Activated effector memory CD4-positive, alpha-beta T cell treated with anti-CD3 and anti-CD28 coated beads, Interleukin-2, amount 50 U/mL, for 16 hours (primary cell): ENCODE measurements around the gene BAZ2B.

Experiments
- DNase-seq: peaks from one replicate; pipeline ENCODE4 v3.0.0-alpha.2; 2020

BAZ2B gene

DNA sequence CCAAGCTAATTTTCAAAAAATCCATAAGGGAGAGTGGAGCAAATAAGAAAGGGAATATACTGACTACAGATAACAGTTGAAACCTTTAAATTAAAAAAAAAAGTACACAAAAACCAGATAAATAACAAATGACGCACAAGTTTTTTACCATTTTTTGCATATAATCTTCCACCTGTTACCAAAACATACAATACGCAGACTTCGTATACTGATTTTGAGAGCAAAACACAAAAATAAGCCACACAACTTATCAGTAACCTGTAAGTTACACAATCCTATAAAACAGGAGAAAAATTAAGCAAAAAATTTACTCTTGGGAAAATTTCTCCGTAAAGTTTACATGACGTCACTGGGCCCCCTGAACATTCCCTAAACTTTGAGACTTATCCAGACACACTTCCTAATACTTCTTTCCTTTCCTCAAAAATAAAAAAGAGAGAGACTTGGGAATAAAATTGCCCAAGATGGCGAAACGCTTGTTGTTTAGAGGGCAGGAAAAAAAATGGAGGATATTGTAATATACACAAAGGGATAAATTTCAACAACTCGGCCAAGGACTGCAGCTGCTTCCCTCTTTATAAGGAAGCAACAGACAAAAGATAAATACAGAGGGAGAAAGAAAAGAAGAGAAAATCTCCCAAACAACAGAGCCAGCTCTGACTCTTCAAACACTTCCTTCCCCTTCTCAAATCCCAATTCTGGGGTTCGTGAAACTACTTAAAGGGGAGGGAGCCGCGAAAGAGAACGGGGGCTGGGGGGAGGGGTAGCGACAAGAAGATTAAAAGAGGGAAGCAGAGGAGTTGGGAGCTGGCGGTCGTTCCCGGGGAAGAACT lies 1.6 kb downstream of the BAZ2B start:
- no peak for DNase-seq

- DNase-seq, result no peak
Measured at GRCh38 chr2:159613651-159614285, 2.6 kb downstream of the BAZ2B start.

DNA sequence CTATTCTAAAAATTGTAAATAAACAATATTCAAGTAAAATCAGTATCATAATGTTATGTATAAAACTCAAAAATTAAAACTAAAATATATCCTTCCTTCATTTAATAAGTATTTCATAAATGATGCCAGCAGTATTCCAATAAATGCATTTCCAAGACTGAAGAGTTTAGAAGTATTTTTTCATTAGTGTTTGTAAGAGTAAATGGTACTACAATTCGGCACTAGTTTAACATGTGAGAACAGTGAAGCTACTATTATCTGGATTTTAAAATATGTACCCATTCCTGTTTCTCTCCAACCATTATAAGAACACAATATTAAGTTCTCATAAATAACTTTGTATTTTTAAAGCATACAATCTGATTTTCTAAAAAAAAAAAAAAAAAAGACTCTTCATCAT lies 3.3 kb downstream of the BAZ2B start:
- no peak for DNase-seq

DNA sequence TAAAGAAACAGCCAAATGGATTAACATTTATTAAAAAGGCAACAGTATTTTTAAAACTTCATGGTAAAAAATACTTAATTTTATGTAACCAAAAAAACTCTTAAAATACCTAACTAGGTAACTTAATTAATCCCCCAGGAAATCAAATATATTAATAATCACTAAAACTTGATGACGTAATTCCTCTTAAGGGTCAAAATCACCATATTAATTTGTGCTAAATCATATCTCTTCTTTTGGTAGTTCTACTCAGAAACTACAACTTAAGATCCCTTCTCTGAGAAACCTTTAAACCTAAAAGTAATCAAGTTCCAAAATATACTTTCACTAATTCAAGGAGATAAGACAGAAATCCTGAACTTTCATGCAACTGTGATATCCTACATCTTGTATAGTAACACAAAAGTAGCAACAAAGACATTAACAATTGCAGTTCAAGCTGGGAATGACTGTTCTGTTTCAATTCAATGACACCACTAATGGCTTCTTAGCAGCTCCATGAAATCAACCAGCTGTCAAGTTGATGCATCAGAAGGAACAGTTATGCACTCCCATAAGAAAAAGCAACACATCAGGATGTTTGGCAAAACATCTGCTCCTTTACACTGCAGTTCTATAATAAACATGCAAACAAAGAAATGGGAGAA lies 4.0 kb downstream of the BAZ2B start:
- DNase-seq, result no peak

DNA sequence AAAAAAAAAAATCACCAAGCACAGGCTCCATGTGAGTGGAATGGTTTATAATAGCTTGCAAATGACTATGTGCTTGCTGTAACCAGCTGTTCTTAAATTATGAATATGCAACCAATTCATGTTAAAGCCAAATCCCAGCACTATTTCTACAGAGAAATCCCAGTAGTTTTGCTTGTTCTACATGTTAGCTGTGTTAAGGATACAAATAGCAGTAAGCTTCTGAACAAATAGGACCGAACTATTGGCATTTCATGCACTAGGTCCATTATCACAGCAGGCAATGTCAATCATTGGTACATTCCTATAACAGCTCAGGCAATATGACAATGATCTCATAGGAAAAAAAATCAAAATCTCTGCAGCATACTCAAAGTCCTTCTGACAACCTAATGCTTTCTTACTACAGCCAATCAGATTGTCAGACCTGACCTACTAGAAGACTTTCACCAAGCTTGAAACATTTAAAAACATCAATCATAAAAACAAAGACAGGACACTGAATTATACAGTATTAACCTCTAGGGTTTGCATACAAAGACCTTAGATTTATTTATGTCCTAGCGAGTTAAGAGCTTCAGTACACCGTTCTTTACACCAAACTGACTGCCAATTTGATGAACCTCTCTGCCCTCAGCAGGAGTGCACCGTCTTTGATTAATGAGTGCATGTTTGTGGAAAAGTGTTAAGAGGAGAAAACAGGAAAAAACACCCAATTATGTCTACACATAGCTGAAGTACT lies 6.4 kb downstream of the BAZ2B start:
- no peak for DNase-seq

DNA sequence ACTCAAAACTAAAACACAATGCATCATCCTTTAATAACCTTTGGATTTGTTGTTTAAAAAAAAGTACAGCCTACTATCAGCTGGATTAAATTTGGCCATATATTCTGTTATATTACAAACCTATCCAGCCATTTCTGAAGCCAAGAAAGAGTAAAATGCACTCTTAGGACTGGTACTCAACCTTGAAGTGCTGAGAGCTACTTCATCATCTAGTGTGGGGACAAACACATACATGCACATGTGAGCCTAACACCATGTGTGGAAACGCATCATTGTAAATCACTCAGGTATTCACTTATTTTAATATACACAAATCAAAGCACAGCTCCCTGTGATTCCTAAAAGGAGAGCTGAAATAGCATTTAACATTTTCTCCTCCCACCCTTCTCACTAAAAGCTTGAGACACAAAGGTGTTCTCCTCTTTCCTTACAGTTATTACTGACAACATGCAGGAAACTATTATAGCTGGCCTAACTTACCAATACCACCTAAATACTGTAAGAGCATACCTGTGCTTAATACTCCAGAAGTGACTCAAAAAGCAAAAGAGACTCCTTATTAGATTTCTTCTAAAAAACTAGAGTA lies 7.5 kb downstream of the BAZ2B start:
- DNase-seq, result no peak

- no peak for DNase-seq
Measured at GRCh38 chr2:159608108-159608507, 8.2 kb downstream of the BAZ2B start.

GRCh38 chr2:159606287-159606686 lies 10.1 kb downstream of the BAZ2B start:
- DNase-seq, result no peak

DNA sequence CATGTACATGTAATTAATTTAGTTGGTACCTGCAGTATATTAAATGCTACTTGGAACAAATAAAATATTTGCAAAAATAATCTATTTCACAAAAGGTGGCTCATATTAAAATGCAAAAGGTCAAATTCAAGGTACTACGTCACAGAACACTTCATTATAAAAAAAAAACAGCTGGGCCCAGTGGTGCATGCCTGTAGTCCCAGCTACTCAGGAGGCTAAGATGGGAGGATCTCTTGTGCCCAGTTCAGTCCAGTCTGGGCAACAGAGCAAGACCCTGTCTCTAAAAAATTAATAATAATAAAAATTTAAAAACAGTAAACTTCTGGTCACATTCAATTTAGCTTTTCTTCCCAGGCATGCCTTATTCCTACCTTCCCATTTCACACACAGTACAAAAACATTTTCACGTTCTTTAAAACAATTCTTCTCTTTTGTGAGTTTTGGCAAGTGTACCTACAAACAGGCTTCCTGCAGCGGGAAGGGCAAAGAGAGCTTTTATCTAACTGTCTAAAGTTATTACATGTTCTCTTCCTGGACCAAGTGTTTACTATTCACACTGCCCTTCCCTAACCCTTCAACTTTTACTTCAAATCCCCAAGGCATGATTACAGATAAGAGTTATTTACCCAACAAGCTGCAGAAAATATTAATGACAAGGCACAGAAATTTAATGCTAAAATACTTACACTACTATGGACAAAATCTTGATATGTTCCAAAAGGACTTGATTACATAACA lies 10.7 kb downstream of the BAZ2B start:
- DNase-seq, result no peak

DNA sequence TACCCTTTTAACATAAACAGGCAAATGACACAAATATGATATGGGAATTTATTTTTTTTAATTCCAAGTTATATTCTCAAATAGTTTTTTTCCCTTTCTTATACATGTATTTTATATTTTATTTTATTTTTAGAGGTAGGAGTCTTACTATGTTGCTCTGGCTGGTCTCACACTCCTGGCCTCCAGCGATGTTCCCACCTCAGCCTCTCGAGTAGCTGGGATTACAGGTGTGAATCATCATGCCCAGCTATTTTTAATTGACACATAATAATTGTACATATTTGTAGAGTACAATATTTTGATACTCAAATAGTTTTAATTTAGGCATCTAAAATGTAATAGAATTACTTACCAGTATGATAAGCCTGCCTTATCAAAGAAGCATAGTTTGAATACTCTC lies 12.2 kb downstream of the BAZ2B start:
- DNase-seq, result no peak

DNA sequence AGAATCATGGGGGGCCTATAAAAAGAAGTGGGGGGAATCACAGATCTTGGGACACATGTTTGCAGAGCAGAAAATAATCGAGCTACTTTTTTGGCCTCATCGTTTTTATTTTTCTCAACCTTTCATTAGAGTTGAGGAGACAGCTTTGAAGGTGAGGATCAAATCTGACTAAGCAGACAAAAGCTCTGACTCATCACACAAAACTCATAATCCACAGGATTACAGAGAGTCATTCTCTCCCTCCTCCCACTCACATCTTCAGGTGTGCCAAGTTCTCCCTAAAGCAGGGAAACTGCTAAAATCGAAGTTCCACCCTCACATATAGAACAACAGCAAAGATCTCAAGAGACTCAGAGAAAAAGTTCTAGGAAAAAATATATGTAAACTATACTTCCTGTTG lies 15.6 kb downstream of the BAZ2B start:
- DNase-seq, result no peak

- no peak for DNase-seq
Measured at GRCh38 chr2:159595410-159596046, 20.8 kb downstream of the BAZ2B start.

DNA sequence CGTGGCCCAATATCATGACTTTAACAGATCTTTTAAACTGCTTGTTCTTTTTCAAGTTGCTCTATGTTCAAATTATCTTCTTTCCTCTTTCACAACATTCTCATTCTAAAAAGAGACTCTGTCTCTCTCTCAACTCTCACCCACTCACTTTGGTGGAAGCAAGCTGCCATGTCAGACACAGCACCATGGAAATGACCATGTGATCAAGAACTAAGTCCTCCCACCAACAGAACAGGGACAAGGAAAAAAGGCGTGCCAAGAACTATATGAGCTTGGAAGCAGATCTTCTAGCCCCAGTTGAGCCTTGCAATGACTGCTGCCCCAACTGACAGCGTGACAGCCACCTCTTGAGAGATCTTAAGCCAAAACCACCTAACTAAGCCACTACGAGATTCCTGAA lies 23.9 kb downstream of the BAZ2B start:
- DNase-seq, result no peak

- DNase-seq, result no peak
Measured at GRCh38 chr2:159591221-159591620, 25.1 kb downstream of the BAZ2B start.

DNA sequence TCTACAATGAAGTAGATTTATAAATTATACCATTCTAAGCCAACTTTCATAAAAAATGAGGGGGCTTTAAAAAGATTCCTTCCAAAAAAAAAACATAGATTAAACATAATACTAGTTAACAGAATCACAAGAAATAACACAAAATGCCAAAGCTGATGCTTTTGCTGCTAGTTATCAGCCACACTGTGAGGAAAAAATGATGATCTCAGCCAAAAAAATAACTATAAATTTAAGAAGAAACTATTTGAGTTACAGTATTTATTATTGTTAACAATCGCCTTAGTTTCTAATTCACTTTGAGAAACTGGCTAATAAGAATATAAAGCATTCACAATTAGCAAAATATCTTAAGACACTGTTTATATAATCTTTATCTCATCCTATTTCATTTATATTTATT lies 27.1 kb downstream of the BAZ2B start:
- DNase-seq, result no peak

- no peak for DNase-seq
Measured at GRCh38 chr2:159586034-159586433, 30.3 kb downstream of the BAZ2B start.

GRCh38 chr2:159585622-159586021 lies 30.7 kb downstream of the BAZ2B start:
- DNase-seq, result no peak

GRCh38 chr2:159584796-159585195 lies 31.6 kb downstream of the BAZ2B start:
- no peak for DNase-seq

- DNase-seq, result no peak
Measured at GRCh38 chr2:159573846-159574606, 42.3 kb downstream of the BAZ2B start.

GRCh38 chr2:159573294-159573693 lies 43.1 kb downstream of the BAZ2B start:
- DNase-seq, result no peak

- DNase-seq, result no peak
Measured at GRCh38 chr2:159572459-159572858, 43.9 kb downstream of the BAZ2B start.
